HepG2 (cell line): Measurements from ENCODE around the gene POLR3E. TPM values are rescaled to one million over a fixed set of nuclear protein-coding genes. Genes with fewer than 3 reads are reported as not detected.

Experiments
- IRF2 ChIP-seq: IDR thresholded peaks from 2 replicates; pipeline ENCODE4 v1.6.1; 2018; ENCODE audit warnings: missing genetic modification reagents, missing compliant biosample characterization
- KAT2B ChIP-seq: fragments of 150-350 bp; IDR thresholded peaks from 2 replicates; pipeline ENCODE4 v1.6.1; 2014; ENCODE audit warnings: low read depth, low read length, borderline replicate concordance
- NFYC ChIP-seq: IDR thresholded peaks from 2 replicates; pipeline ENCODE4 v1.6.1; 2016; ENCODE audit warnings: missing genetic modification reagents, missing compliant biosample characterization
- PAX8 ChIP-seq: sonication (generic); formaldehyde crosslinking; IDR thresholded peaks from 2 replicates; pipeline ENCODE4 v1.8.0; 2022; ENCODE audit warnings: mild to moderate bottlenecking, missing genetic modification reagents, borderline replicate concordance
- RNF2 ChIP-seq: fragments of 450-650 bp; conservative IDR thresholded peaks from 2 replicates; pipeline ENCODE4 v1.6.1; 2016; ENCODE audit warnings: low read depth
- SMAD9 ChIP-seq: sonication (generic); formaldehyde crosslinking; IDR thresholded peaks from 2 replicates; pipeline ENCODE4 v1.5.1; 2020; ENCODE audit warnings: mild to moderate bottlenecking, missing genetic modification reagents
- SNAI1 ChIP-seq: sonication (generic); formaldehyde crosslinking; IDR thresholded peaks from 2 replicates; pipeline ENCODE4 v1.5.0; 2020; ENCODE audit warnings: mild to moderate bottlenecking, missing genetic modification reagents, borderline replicate concordance
- SSRP1 ChIP-seq: IDR thresholded peaks from 2 replicates; pipeline ENCODE4 v1.6.1; 2016; ENCODE audit warnings: control low read depth
- ZNF430 ChIP-seq: sonication (generic); formaldehyde crosslinking; IDR thresholded peaks from 2 replicates; pipeline ENCODE4 v1.9.0; 2021; ENCODE audit warnings: mild to moderate bottlenecking, missing genetic modification reagents
- ZNF484 ChIP-seq: sonication (generic); formaldehyde crosslinking; IDR thresholded peaks from 2 replicates; pipeline ENCODE4 v1.5.1; 2020; ENCODE audit warnings: mild to moderate bottlenecking, low read depth, missing genetic modification reagents, borderline replicate concordance
- ZNF570 ChIP-seq: sonication (generic); formaldehyde crosslinking; IDR thresholded peaks from 2 replicates; pipeline ENCODE4 v1.4.0; 2020; ENCODE audit warnings: mild to moderate bottlenecking, missing genetic modification reagents, borderline replicate concordance
- ZNF747 ChIP-seq: sonication (generic); formaldehyde crosslinking; IDR thresholded peaks from 2 replicates; pipeline ENCODE4 v1.8.1; 2023; ENCODE audit warnings: missing genetic modification reagents, mild to moderate bottlenecking, borderline replicate concordance
- polyA plus RNA-seq, 8 experiments: library from polyadenylated mRNA; depleted of rRNA in 3 of 8; stranded (reverse) in 7 of 8; unstranded in 1 of 8; fragments of >200 nt; fragmentation: Illumina TruSeq in 4 of 8; extraction: Trizol in 4 of 8; gene quantifications; 2 replicates each; pipeline versions ENCODE4 v1.2.1 to v1.2.3, GENCODE V29; 2011 to 2016; ENCODE audit warnings: low read depth in 4 of 8, missing spikeins in 1 of 8, mixed read lengths in 1 of 8; ENCODE audit not compliant: insufficient read depth in 1 of 8
- total RNA-seq, 5 experiments: library from RNA; depleted of rRNA; stranded (reverse); fragments of >200 nt; fragmentation: Illumina TruSeq; extraction: Trizol; gene quantifications; 2 replicates each; pipeline ENCODE4 v1.2.3, GENCODE V29; 2016; ENCODE audit warnings: low read depth in 1 of 5
- TF ChIP-seq, protein P1 (sequence below): sonication (generic); formaldehyde crosslinking; IDR thresholded peaks from 2 replicates; pipeline ENCODE4 v1.5.0; 2020; ENCODE audit warnings: mild to moderate bottlenecking, missing genetic modification reagents
- TF ChIP-seq, protein P2 (sequence below): sonication (generic); formaldehyde crosslinking; IDR thresholded peaks from 2 replicates; pipeline ENCODE4 v1.5.0; 2020; ENCODE audit warnings: missing genetic modification reagents
- TF ChIP-seq, protein P3 (sequence below): sonication (generic); formaldehyde crosslinking; IDR thresholded peaks from 2 replicates; pipeline ENCODE4 v1.4.0; 2020; ENCODE audit warnings: missing genetic modification reagents
- TF ChIP-seq, protein P4 (sequence below): IDR thresholded peaks from 2 replicates; pipeline ENCODE4 v1.6.1; 2016; ENCODE audit warnings: missing genetic modification reagents, missing compliant biosample characterization
- TF ChIP-seq, protein P5 (sequence below): sonication (generic); formaldehyde crosslinking; IDR thresholded peaks from 2 replicates; pipeline ENCODE4 v1.4.0; 2020; ENCODE audit warnings: missing genetic modification reagents
- TF ChIP-seq, protein P6 (sequence below): sonication (generic); formaldehyde crosslinking; IDR thresholded peaks from 2 replicates; pipeline ENCODE4 v1.4.0; 2020; ENCODE audit warnings: missing genetic modification reagents, borderline replicate concordance

Gene POLR3E
- total and polyA plus RNA-seq, 2 of the 13 experiments (the other 11 are each of a cell fraction or from before 2014, with no cell fraction given) = 135 to 262 TPM

DNA sequence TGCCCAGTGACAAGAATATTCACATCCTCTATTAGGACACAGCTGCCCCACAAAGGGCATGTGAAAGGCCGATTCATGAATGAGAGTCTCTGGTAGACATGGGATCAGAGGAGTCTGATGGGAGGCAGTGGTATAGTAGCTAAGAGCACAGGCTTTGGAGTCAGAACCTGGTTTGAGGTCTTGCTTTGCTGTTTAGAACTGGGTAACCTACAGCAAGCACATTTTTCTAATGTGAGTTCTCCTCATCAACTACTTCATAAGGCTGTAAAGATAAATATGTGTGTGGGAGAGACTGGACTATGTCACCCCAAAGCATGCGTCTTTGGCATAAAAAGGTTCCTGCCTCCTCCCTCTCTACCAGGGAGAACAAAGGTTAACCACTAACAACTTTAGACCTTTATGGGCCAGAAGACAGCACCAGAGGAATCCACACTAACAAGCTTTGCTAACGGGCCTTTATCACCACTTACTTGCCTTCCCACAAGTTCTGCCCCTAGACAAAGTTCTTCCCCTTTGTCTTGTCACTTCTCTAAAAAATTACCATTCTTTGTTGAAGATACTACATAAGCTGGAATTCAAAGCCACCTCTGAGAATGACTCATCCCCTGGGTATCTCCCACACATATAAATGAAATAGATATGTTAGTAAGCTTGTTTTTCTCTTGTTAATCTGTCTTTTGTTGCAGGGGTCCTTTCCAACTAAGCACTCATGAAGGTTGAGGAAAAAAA, 56.1 kb downstream of the POLR3E start (continued):
- TF ChIP-seq, protein P1, sequence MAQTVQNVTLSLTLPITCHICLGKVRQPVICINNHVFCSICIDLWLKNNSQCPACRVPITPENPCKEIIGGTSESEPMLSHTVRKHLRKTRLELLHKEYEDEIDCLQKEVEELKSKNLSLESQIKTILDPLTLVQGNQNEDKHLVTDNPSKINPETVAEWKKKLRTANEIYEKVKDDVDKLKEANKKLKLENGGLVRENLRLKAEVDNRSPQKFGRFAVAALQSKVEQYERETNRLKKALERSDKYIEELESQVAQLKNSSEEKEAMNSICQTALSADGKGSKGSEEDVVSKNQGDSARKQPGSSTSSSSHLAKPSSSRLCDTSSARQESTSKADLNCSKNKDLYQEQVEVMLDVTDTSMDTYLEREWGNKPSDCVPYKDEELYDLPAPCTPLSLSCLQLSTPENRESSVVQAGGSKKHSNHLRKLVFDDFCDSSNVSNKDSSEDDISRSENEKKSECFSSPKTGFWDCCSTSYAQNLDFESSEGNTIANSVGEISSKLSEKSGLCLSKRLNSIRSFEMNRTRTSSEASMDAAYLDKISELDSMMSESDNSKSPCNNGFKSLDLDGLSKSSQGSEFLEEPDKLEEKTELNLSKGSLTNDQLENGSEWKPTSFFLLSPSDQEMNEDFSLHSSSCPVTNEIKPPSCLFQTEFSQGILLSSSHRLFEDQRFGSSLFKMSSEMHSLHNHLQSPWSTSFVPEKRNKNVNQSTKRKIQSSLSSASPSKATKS = peak; percentile 62; the same call in 1 of the 2 replicates
- TF ChIP-seq SNAI1 (no peak), SMAD9 (CRISPR knock-in tag) (no peak), ZNF747 (CRISPR knock-in tag) (no peak), NFYC (CRISPR knock-in tag) (no peak), PAX8 (CRISPR knock-in tag) (0 out of 2 replicates have a peak, but pooled peaks have one; percentile 19), ZNF570 (CRISPR knock-in tag) (no peak), SSRP1 (0 out of 2 replicates have a peak, but pooled peaks have one; percentile 1), RNF2 (no peak), ZNF484 (no peak), ZNF430 (CRISPR knock-in tag) (peak; percentile 70; the same call in 1 of the 2 replicates), IRF2 (0 out of 2 replicates have a peak, but pooled peaks have one; percentile 32), KAT2B (no peak)
- TF ChIP-seq, protein P2, sequence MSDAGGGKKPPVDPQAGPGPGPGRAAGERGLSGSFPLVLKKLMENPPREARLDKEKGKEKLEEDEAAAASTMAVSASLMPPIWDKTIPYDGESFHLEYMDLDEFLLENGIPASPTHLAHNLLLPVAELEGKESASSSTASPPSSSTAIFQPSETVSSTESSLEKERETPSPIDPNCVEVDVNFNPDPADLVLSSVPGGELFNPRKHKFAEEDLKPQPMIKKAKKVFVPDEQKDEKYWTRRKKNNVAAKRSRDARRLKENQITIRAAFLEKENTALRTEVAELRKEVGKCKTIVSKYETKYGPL (CRISPR knock-in tag) = no peak
- TF ChIP-seq, protein P3, sequence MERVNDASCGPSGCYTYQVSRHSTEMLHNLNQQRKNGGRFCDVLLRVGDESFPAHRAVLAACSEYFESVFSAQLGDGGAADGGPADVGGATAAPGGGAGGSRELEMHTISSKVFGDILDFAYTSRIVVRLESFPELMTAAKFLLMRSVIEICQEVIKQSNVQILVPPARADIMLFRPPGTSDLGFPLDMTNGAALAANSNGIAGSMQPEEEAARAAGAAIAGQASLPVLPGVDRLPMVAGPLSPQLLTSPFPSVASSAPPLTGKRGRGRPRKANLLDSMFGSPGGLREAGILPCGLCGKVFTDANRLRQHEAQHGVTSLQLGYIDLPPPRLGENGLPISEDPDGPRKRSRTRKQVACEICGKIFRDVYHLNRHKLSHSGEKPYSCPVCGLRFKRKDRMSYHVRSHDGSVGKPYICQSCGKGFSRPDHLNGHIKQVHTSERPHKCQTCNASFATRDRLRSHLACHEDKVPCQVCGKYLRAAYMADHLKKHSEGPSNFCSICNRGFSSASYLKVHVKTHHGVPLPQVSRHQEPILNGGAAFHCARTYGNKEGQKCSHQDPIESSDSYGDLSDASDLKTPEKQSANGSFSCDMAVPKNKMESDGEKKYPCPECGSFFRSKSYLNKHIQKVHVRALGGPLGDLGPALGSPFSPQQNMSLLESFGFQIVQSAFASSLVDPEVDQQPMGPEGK (CRISPR knock-in tag) = no peak
- TF ChIP-seq, protein P4, sequence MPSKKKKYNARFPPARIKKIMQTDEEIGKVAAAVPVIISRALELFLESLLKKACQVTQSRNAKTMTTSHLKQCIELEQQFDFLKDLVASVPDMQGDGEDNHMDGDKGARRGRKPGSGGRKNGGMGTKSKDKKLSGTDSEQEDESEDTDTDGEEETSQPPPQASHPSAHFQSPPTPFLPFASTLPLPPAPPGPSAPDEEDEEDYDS (CRISPR knock-in tag) = peak; percentile 61; the same call in 1 of the 2 replicates
- TF ChIP-seq, protein P5, sequence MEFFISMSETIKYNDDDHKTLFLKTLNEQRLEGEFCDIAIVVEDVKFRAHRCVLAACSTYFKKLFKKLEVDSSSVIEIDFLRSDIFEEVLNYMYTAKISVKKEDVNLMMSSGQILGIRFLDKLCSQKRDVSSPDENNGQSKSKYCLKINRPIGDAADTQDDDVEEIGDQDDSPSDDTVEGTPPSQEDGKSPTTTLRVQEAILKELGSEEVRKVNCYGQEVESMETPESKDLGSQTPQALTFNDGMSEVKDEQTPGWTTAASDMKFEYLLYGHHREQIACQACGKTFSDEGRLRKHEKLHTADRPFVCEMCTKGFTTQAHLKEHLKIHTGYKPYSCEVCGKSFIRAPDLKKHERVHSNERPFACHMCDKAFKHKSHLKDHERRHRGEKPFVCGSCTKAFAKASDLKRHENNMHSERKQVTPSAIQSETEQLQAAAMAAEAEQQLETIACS (CRISPR knock-in tag) = no peak
- TF ChIP-seq, protein P6, sequence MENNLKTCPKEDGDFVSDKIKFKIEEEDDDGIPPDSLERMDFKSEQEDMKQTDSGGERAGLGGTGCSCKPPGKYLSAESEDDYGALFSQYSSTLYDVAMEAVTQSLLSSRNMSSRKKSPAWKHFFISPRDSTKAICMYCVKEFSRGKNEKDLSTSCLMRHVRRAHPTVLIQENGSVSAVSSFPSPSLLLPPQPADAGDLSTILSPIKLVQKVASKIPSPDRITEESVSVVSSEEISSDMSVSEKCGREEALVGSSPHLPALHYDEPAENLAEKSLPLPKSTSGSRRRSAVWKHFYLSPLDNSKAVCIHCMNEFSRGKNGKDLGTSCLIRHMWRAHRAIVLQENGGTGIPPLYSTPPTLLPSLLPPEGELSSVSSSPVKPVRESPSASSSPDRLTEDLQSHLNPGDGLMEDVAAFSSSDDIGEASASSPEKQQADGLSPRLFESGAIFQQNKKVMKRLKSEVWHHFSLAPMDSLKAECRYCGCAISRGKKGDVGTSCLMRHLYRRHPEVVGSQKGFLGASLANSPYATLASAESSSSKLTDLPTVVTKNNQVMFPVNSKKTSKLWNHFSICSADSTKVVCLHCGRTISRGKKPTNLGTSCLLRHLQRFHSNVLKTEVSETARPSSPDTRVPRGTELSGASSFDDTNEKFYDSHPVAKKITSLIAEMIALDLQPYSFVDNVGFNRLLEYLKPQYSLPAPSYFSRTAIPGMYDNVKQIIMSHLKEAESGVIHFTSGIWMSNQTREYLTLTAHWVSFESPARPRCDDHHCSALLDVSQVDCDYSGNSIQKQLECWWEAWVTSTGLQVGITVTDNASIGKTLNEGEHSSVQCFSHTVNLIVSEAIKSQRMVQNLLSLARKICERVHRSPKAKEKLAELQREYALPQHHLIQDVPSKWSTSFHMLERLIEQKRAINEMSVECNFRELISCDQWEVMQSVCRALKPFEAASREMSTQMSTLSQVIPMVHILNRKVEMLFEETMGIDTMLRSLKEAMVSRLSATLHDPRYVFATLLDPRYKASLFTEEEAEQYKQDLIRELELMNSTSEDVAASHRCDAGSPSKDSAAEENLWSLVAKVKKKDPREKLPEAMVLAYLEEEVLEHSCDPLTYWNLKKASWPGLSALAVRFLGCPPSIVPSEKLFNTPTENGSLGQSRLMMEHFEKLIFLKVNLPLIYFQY = 0 out of 2 replicates have a peak, but pooled peaks have one; percentile 15
